GM12801 (cell line): ENCODE results near the gene RINT1.

Experiments used
- TF ChIP-seq, protein P1 (sequence below): IDR thresholded peaks from one replicate; pipeline ENCODE4 v1.5.1; 2011; ENCODE audit warnings: control low read depth; ENCODE audit not compliant: insufficient read length; ENCODE audit errors: extremely low read depth

Gene RINT1

GRCh38 chr7:105611856-105612775 lies 80.1 kb downstream of the RINT1 start:
- TF ChIP-seq, protein P1, sequence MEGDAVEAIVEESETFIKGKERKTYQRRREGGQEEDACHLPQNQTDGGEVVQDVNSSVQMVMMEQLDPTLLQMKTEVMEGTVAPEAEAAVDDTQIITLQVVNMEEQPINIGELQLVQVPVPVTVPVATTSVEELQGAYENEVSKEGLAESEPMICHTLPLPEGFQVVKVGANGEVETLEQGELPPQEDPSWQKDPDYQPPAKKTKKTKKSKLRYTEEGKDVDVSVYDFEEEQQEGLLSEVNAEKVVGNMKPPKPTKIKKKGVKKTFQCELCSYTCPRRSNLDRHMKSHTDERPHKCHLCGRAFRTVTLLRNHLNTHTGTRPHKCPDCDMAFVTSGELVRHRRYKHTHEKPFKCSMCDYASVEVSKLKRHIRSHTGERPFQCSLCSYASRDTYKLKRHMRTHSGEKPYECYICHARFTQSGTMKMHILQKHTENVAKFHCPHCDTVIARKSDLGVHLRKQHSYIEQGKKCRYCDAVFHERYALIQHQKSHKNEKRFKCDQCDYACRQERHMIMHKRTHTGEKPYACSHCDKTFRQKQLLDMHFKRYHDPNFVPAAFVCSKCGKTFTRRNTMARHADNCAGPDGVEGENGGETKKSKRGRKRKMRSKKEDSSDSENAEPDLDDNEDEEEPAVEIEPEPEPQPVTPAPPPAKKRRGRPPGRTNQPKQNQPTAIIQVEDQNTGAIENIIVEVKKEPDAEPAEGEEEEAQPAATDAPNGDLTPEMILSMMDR, result no peak

DNA sequence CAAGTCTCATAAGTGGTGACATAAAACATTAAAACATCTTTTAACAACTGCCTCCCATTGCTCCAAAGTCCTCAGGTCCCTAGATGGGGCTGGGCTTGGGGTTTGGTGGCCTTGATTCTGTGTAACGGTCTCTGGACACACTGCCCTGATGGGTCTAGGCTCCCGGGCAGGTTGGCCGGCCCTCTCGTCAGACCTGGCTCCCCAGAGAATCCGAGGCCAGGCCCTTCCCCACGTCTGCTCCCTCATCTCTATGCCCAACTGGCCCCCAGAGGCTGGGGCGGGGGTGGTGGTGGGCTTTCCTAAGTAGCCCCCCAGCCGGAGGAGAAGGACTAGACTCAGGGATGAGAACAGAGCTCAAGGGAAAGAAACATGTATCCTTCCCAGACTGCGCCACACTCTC lies 80.8 kb downstream of the RINT1 start:
- TF ChIP-seq, protein P1, result no peak

DNA sequence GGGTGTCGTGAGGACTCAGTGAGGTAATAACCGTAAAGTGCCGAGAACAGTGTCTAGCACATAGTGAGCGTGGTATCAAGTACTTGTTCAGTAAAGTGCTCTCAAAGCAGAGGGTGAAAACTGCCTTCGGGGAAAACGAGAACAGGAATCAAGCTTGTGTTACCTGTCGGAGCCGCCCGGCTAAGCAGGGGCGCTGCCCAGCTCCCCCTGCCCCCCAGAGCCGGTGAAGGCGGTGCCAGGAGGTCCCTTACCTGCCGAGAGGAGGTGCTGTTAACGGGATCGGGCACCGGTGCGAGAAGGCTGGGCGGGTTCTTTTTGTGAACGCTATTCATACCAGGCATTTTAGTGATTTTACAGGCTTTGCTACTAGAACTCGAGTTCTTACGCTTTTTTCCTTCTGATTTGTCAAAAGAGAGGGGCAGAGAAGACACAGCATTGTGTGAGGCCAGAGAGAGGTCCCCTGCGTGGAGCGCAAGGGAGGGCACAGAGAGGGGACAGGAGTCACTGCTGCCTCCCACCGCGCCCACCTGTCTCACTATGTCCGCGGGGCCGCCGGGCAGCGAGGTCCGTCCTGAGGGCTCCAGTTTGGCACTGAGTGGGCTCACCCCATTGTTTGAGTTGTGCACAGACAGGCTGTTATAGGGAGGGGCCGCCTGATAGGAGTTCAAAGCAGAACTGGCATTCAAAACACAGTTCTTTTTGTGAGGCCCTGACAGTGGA lies 81.8 kb downstream of the RINT1 start:
- TF ChIP-seq, protein P1, result no peak

DNA sequence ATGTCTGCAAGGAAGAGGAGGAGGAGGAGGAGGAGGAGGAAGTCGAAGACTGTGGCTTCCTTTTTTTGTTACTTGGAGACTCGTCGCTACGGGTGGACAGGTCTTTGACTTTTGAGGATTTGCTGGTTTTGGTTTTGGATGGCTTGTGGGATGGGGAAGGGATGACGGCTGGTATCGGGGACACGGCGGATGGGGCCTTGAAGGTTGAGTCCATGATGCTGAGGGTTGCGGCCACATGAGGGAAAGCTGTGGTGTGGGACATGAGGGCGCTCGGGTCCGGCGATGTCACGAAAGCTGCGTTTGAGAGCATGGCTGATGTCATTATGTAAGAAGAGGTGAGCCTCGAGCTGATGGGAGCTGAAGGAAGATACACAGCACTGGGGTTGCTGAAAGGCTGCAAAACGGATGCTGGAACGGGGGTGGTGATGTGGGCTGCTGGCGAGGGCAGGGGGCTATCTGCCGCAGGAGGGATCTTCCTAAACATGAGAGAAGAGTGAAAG lies 82.4 kb downstream of the RINT1 start:
- TF ChIP-seq, protein P1, result no peak
